Suprapubic skin (tissue), 4 donors: ENCODE results near the gene TGFB2. TPM values are rescaled to one million over a fixed set of nuclear protein-coding genes. Genes with fewer than 3 reads are reported as not detected.

Experiments used
- DNase-seq, 2 donors: peaks; one replicate each; pipeline ENCODE4 v3.0.0-alpha.2; 2019; ENCODE audit warnings: low spot score in 2 of 2
- H3K27ac ChIP-seq: fragments of 200-600 bp; sonication (generic); one replicate; pipeline ENCODE4 v1.5.1; 2019
- H3K27me3 ChIP-seq: fragments of 200-600 bp; sonication (generic); one replicate; pipeline ENCODE4 v1.5.1; 2019
- H3K36me3 ChIP-seq: fragments of 200-600 bp; sonication (generic); one replicate; pipeline ENCODE4 v1.5.1; 2019
- H3K4me1 ChIP-seq: fragments of 200-600 bp; sonication (generic); one replicate; pipeline ENCODE4 v1.5.1; 2019
- H3K4me3 ChIP-seq: fragments of 200-600 bp; sonication (generic); one replicate; pipeline ENCODE4 v1.5.1; 2019; ENCODE audit warnings: mild to moderate bottlenecking
- H3K9me3 ChIP-seq: fragments of 200-600 bp; sonication (generic); one replicate; pipeline ENCODE4 v1.5.1; 2019
- CTCF ChIP-seq, 2 donors: fragments of 200-600 bp in 1 of 2; fragments of 450-650 bp in 1 of 2; sonication (generic) in 1 of 2; IDR thresholded peaks; one replicate each; pipeline ENCODE4 v1.5.1; 2016 to 2019; ENCODE audit warnings: antibody characterized with exemption in 2 of 2, mild to moderate bottlenecking in 1 of 2, moderate library complexity in 1 of 2
- EP300 ChIP-seq: sonication (generic); formaldehyde crosslinking; IDR thresholded peaks from one replicate; pipeline ENCODE4 v1.6.1; 2017; ENCODE audit warnings: antibody characterized with exemption
- POLR2A ChIP-seq, 2 donors: fragments of 450-650 bp; IDR thresholded peaks; one replicate each; pipeline ENCODE4 v1.6.1; 2017; ENCODE audit warnings: antibody characterized with exemption in 2 of 2, mild to moderate bottlenecking in 2 of 2, moderate library complexity in 2 of 2
- POLR2AphosphoS5 ChIP-seq, 3 donors: sonication (generic); formaldehyde crosslinking; IDR thresholded peaks; one replicate each; pipeline ENCODE4 v1.6.1; 2017; ENCODE audit warnings: antibody characterized with exemption in 3 of 3
- WGBS: methylation state at CpG from one replicate; pipeline ENCODE4 v1.1.5; 2018; 5-methylcytosine and 5-hydroxymethylcytosine counted together
- total RNA-seq, 4 donors: library from RNA; depleted of rRNA; stranded (reverse); fragments of >200 nt; gene quantifications; one replicate each; pipeline ENCODE4 v1.1.0, GENCODE V29; 2016

TGFB2 gene
- total RNA-seq, 4 donors from 2014 or later = 0.60 to 3.9 (median 3.0) TPM

- 82% methylated on average over 4 of the region's 4 CpGs for WGBS
- Histone ChIP-seq H3K4me1 (peaks cover 31% of the 10 kb centered on the region), H3K36me3 (no peaks in the 10 kb centered on the region), H3K9me3 (no peaks in the 10 kb centered on the region), H3K4me3 (no peak overlapping the region), H3K27ac (no peak overlapping the region), H3K27me3 (no peaks in the 10 kb centered on the region)
- no peak for DNase-seq
- TF ChIP-seq POLR2A (IDR thresholded peaks at IDR 0.05) (no peak), EP300 (no peak), POLR2AphosphoS5 (IDR thresholded peaks at IDR 0.05) (no peak), CTCF (IDR thresholded peaks at IDR 0.05) (no peak)
Observed at GRCh38 chr1:218367118-218367517, 22.0 kb downstream of the TGFB2 start.

- no peaks in the 10 kb centered on the region for H3K9me3 ChIP-seq
- no peak overlapping the region for H3K27ac ChIP-seq
- H3K36me3 ChIP-seq = no peaks in the 10 kb centered on the region
- 88% methylated on average over 7 of the region's 7 CpGs for WGBS
- H3K27me3 ChIP-seq = no peaks in the 10 kb centered on the region
- no peak overlapping the region for H3K4me3 ChIP-seq
- TF ChIP-seq POLR2AphosphoS5 (IDR thresholded peaks at IDR 0.05) (no peak), POLR2A (IDR thresholded peaks at IDR 0.05) (no peak), CTCF (IDR thresholded peaks at IDR 0.05) (no peak), EP300 (no peak)
- no peak for DNase-seq
- peaks cover 37% of the 10 kb centered on the region for H3K4me1 ChIP-seq
Observed at GRCh38 chr1:218368686-218369085, 23.6 kb downstream of the TGFB2 start.

- no peak for DNase-seq
- Histone ChIP-seq H3K4me3 (no peak overlapping the region), H3K27me3 (no peaks in the 10 kb centered on the region), H3K9me3 (no peaks in the 10 kb centered on the region), H3K27ac (no peak overlapping the region), H3K36me3 (no peaks in the 10 kb centered on the region), H3K4me1 (peaks cover 42% of the 10 kb centered on the region)
- TF ChIP-seq EP300 (no peak), POLR2A (IDR thresholded peaks at IDR 0.05) (no peak), POLR2AphosphoS5 (IDR thresholded peaks at IDR 0.05) (no peak), CTCF (IDR thresholded peaks at IDR 0.05) (no peak)
- WGBS = 75% methylated on average over 2 of the region's 2 CpGs
Observed at GRCh38 chr1:218369688-218370511, 24.8 kb downstream of the TGFB2 start.

GRCh38 chr1:218371927-218372672, 27.0 kb downstream of the TGFB2 start:
- H3K27ac ChIP-seq = no peak overlapping the region
- no peaks in the 10 kb centered on the region for H3K27me3 ChIP-seq
- H3K9me3 ChIP-seq = no peaks in the 10 kb centered on the region
- 59% methylated on average over 8 of the region's 8 CpGs for WGBS
- DNase-seq = no peak
- no peak overlapping the region for H3K4me3 ChIP-seq
- peaks cover 32% of the 10 kb centered on the region for H3K4me1 ChIP-seq
- no peaks in the 10 kb centered on the region for H3K36me3 ChIP-seq
- TF ChIP-seq CTCF (IDR thresholded peaks at IDR 0.05) (no peak), EP300 (no peak)
